WTC11 (cell line): ENCODE data around the gene CHPF2. TPM values are rescaled to one million over a fixed set of nuclear protein-coding genes. Genes with fewer than 3 reads are reported as not detected.

Source experiments
- ATAC-seq: fragments of 200-7000 bp; cut with Tn5 transposase; 2 replicates; pipeline ENCODE4 v1.10.0; 2021; ENCODE audit warnings: mild to moderate bottlenecking, moderate library complexity
- CTCF ChIA-PET: fragments of 300-600 bp; sonication (Branson Sonifier 250); formaldehyde crosslinking; loops from one replicate; lab custom pipeline; 2021; ENCODE audit warnings: antibody characterized with exemption; lab: Charles Lee
- POLR2A ChIA-PET: fragments of 350-600 bp; sonication (Branson Sonifier 250); formaldehyde crosslinking; loops from one replicate; lab custom pipeline; 2021; ENCODE audit warnings: antibody characterized with exemption; lab: Charles Lee
- DNase-seq: peaks from one replicate; pipeline ENCODE4 v3.0.0; 2021; ENCODE audit warnings: low spot score
- H3K27ac Mint-ChIP-seq: 2 replicates; pipeline ENCODE4 v1.8.0; 2021; ENCODE audit warnings: mixed read lengths
- H3K27me3 Mint-ChIP-seq: 2 replicates; pipeline ENCODE4 v1.8.0; 2021; ENCODE audit warnings: low read depth, mild to moderate bottlenecking, moderate library complexity, mixed read lengths
- H3K36me3 Mint-ChIP-seq: 2 replicates; pipeline ENCODE4 v1.8.0; 2021; ENCODE audit warnings: mixed read lengths
- H3K4me1 Mint-ChIP-seq: 2 replicates; pipeline ENCODE4 v1.8.0; 2022; ENCODE audit warnings: mixed read lengths
- H3K4me3 Mint-ChIP-seq: 2 replicates; pipeline ENCODE4 v1.8.0; 2021; ENCODE audit warnings: mild to moderate bottlenecking, moderate library complexity, mixed read lengths
- H3K9me3 Mint-ChIP-seq: 2 replicates; pipeline ENCODE4 v1.8.0; 2021; ENCODE audit warnings: mixed read lengths
- CREB1 ChIP-seq: sonication (generic); formaldehyde crosslinking; IDR thresholded peaks from 2 replicates; pipeline ENCODE4 v1.8.0; 2023; ENCODE audit warnings: mild to moderate bottlenecking, missing genetic modification reagents
- ELF4 ChIP-seq: sonication (generic); formaldehyde crosslinking; IDR thresholded peaks from 2 replicates; pipeline ENCODE4 v1.8.1; 2022; ENCODE audit warnings: low read depth, mild to moderate bottlenecking, moderate library complexity, missing genetic modification reagents
- FOXJ3 ChIP-seq: sonication (generic); formaldehyde crosslinking; IDR thresholded peaks from 2 replicates; pipeline ENCODE4 v1.9.0; 2021; ENCODE audit warnings: missing genetic modification reagents, mild to moderate bottlenecking, borderline replicate concordance
- GABPB1 ChIP-seq: sonication (generic); formaldehyde crosslinking; IDR thresholded peaks from 2 replicates; pipeline ENCODE4 v1.8.1; 2023; ENCODE audit warnings: mild to moderate bottlenecking, missing genetic modification reagents
- GRHL2 ChIP-seq: fragments of 250-450 bp; sonication (Bioruptor Pico); IDR thresholded peaks from 2 replicates; pipeline ENCODE4 v1.8.0; 2022; ENCODE audit warnings: mild to moderate bottlenecking, moderate library complexity; ENCODE audit not compliant: insufficient replicate concordance, severe bottlenecking
- GTF2I ChIP-seq: fragments of 250-450 bp; sonication (Bioruptor Pico); conservative IDR thresholded peaks from 2 replicates; pipeline ENCODE4 v1.4.0; 2021; ENCODE audit warnings: mild to moderate bottlenecking
- HMGA2 ChIP-seq: fragments of 250-450 bp; sonication (Bioruptor Pico); IDR thresholded peaks from 2 replicates; pipeline ENCODE4 v1.4.0; 2021; ENCODE audit warnings: mild to moderate bottlenecking, moderate library complexity
- MYBL2 ChIP-seq: sonication (generic); formaldehyde crosslinking; IDR thresholded peaks from 2 replicates; pipeline ENCODE4 v1.8.1; 2023; ENCODE audit warnings: mild to moderate bottlenecking, moderate library complexity, missing genetic modification reagents
- NR2C2 ChIP-seq: sonication (generic); formaldehyde crosslinking; IDR thresholded peaks from 2 replicates; pipeline ENCODE4 v1.8.0; 2022; ENCODE audit warnings: mild to moderate bottlenecking, missing genetic modification reagents
- OVOL2 ChIP-seq: fragments of 250-450 bp; sonication (Bioruptor Pico); IDR thresholded peaks from 2 replicates; pipeline ENCODE4 v1.9.0; 2021; ENCODE audit warnings: mild to moderate bottlenecking, borderline replicate concordance
- RELA ChIP-seq: sonication (generic); formaldehyde crosslinking; IDR thresholded peaks from 2 replicates; pipeline ENCODE4 v1.8.1; 2022; ENCODE audit warnings: missing genetic modification reagents, mild to moderate bottlenecking, borderline replicate concordance
- RORB ChIP-seq: fragments of 250-450 bp; sonication (Bioruptor Pico); IDR thresholded peaks from 2 replicates; pipeline ENCODE4 v1.9.0; 2021; ENCODE audit warnings: mild to moderate bottlenecking
- SP1 ChIP-seq: sonication (generic); formaldehyde crosslinking; conservative IDR thresholded peaks from 2 replicates; pipeline ENCODE4 v1.8.1; 2022; ENCODE audit warnings: missing genetic modification reagents
- TP53 ChIP-seq: sonication (generic); formaldehyde crosslinking; IDR thresholded peaks from 2 replicates; pipeline ENCODE4 v1.8.1; 2023; ENCODE audit warnings: mild to moderate bottlenecking, missing genetic modification reagents
- ZNF138 ChIP-seq: sonication (generic); formaldehyde crosslinking; conservative IDR thresholded peaks from 2 replicates; pipeline ENCODE4 v1.8.1; 2022; ENCODE audit warnings: mild to moderate bottlenecking, moderate library complexity, missing genetic modification reagents
- ZNF263 ChIP-seq: sonication (generic); formaldehyde crosslinking; IDR thresholded peaks from 2 replicates; pipeline ENCODE4 v1.8.1; 2022; ENCODE audit warnings: low read depth, mild to moderate bottlenecking, moderate library complexity, missing genetic modification reagents
- ZNF317 ChIP-seq: sonication (generic); formaldehyde crosslinking; IDR thresholded peaks from 2 replicates; pipeline ENCODE4 v1.8.1; 2023; ENCODE audit warnings: low read depth, mild to moderate bottlenecking, moderate library complexity, missing genetic modification reagents, borderline replicate concordance
- ZNF423 ChIP-seq: fragments of 250-450 bp; sonication (Bioruptor Pico); IDR thresholded peaks from 2 replicates; pipeline ENCODE4 v2.1.2; 2022; ENCODE audit warnings: mild to moderate bottlenecking, moderate library complexity
- total RNA-seq: library from RNA; stranded (reverse); gene quantifications from 3 replicates; pipeline ENCODE4 v1.2.3, GENCODE V29; 2021
- TF ChIP-seq, protein P1 (sequence below): fragments of 250-450 bp; sonication (Bioruptor Pico); IDR thresholded peaks from 2 replicates; pipeline ENCODE4 v1.9.0; 2021; ENCODE audit warnings: mild to moderate bottlenecking
- TF ChIP-seq, protein P2 (sequence below): sonication (generic); formaldehyde crosslinking; IDR thresholded peaks from 2 replicates; pipeline ENCODE4 v1.8.0; 2022; ENCODE audit warnings: mild to moderate bottlenecking, missing genetic modification reagents
- TF ChIP-seq, protein P3 (sequence below): fragments of 250-450 bp; sonication (Bioruptor Pico); conservative IDR thresholded peaks from 2 replicates; pipeline ENCODE4 v1.9.0; 2021; ENCODE audit warnings: mild to moderate bottlenecking
- TF ChIP-seq, protein P4 (sequence below): sonication (generic); formaldehyde crosslinking; IDR thresholded peaks from 2 replicates; pipeline ENCODE4 v1.8.1; 2023; ENCODE audit warnings: mild to moderate bottlenecking, missing genetic modification reagents, moderate library complexity
- TF ChIP-seq, protein P5 (sequence below): sonication (generic); formaldehyde crosslinking; IDR thresholded peaks from 2 replicates; pipeline ENCODE4 v1.8.0; 2022; ENCODE audit warnings: missing genetic modification reagents

The CHPF2 gene
- total RNA-seq, 1 experiment from 2014 or later, result 30.7 TPM

DNA sequence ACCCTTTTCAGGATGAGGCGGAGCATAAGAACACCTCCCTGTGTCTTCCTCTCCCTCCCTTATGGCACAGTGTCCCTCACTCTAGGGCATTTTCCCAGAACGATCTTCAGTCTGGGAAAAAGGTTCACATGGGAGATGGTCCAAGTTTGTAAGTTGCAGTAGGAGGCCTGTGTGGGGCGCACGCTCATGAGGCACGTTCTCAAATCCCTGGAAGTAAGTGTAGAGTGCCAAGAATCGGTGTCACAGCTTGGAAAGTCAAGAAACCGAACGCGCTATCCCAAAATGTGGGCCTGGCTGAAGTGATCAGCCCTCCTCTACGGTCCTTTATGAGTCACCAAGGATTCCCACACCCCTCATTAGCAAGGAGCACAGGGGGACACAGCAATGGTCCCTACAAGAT lies 40.1 kb downstream of the CHPF2 start (continued):
- TF ChIP-seq ZNF423 (no peak), OVOL2 (CRISPR knock-in tag) (no peak), RELA (CRISPR knock-in tag) (no peak), HMGA2 (no peak), GABPB1 (CRISPR knock-in tag) (no peak)
- TF ChIP-seq, protein P1, sequence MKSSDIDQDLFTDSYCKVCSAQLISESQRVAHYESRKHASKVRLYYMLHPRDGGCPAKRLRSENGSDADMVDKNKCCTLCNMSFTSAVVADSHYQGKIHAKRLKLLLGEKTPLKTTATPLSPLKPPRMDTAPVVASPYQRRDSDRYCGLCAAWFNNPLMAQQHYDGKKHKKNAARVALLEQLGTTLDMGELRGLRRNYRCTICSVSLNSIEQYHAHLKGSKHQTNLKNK, result no peak
- TF ChIP-seq, all 79 proteins: peak for 0

GRCh38 chr7:151272877-151273276 lies 40.6 kb downstream of the CHPF2 start:
- ChIA-PET POLR2A (no interaction called here), CTCF (interaction anchor here (0.9 kb wide), 1 partner anchor 27 kb away, joined by 4 read pairs; no protein-coding TSS in a partner anchor)
- H3K27me3 Mint-ChIP-seq, result peaks cover 33% of the 10 kb centered on the region
- no peak for ATAC-seq
- no peak for DNase-seq
- H3K27ac Mint-ChIP-seq, result no peak overlapping the region
- peaks cover 18% of the 10 kb centered on the region for H3K4me1 Mint-ChIP-seq
- no peaks in the 10 kb centered on the region for H3K36me3 Mint-ChIP-seq
- TF ChIP-seq GABPB1 (CRISPR knock-in tag), result no peak
- TF ChIP-seq ZNF423, result no peak
- TF ChIP-seq GRHL2, result no peak
- no peak for TF ChIP-seq GTF2I (CRISPR knock-in tag)
- no peak for TF ChIP-seq RORB
- no peak for TF ChIP-seq ELF4 (CRISPR knock-in tag)
- TF ChIP-seq TP53, result no peak
- no peak for TF ChIP-seq CREB1 (CRISPR knock-in tag)
- no peak for TF ChIP-seq NR2C2 (CRISPR knock-in tag)
- no peak for TF ChIP-seq RELA (CRISPR knock-in tag)
- no peak for TF ChIP-seq ZNF317 (CRISPR knock-in tag)
- no peak for TF ChIP-seq FOXJ3 (CRISPR knock-in tag)
- TF ChIP-seq, protein P2, sequence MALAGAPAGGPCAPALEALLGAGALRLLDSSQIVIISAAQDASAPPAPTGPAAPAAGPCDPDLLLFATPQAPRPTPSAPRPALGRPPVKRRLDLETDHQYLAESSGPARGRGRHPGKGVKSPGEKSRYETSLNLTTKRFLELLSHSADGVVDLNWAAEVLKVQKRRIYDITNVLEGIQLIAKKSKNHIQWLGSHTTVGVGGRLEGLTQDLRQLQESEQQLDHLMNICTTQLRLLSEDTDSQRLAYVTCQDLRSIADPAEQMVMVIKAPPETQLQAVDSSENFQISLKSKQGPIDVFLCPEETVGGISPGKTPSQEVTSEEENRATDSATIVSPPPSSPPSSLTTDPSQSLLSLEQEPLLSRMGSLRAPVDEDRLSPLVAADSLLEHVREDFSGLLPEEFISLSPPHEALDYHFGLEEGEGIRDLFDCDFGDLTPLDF (CRISPR knock-in tag), result no peak
- TF ChIP-seq, protein P3, sequence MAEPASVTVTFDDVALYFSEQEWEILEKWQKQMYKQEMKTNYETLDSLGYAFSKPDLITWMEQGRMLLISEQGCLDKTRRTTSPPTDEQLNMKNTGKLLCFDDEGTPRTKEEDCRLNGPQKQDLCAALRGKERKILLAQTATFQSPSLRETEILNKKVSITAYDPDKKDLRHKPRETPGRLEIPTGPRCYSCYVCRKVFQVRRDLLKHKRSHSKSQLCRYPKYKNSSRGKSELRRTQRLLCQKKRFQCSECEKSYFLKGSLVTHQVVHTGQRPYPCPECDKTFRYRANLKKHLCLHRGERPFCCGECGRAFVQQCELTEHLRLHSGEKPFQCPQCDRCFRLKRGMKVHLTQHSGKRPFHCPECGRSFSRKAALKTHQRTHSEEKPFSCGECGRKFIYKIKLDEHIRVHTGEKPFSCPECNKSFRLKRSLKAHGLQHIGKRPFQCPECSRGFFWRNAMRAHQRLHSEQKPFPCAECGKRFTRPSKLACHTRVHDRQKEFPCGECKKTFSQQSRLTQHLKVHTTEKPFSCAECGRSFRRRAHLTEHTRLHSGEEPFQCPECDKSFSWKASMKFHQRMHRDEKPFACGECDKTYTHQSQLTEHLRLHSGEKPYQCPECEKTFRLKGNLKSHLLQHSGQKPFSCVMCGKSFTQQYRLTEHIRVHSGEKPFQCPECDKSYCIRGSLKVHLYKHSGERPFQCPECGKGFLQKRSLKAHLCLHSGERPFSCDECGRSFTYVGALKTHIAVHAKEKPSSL (CRISPR knock-in tag), result no peak
- TF ChIP-seq, protein P4, sequence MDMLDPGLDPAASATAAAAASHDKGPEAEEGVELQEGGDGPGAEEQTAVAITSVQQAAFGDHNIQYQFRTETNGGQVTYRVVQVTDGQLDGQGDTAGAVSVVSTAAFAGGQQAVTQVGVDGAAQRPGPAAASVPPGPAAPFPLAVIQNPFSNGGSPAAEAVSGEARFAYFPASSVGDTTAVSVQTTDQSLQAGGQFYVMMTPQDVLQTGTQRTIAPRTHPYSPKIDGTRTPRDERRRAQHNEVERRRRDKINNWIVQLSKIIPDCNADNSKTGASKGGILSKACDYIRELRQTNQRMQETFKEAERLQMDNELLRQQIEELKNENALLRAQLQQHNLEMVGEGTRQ, result no peak
- TF ChIP-seq ZNF138 (CRISPR knock-in tag), result no peak
- H3K9me3 Mint-ChIP-seq, result no peaks in the 10 kb centered on the region
- no peak overlapping the region for H3K4me3 Mint-ChIP-seq

DNA sequence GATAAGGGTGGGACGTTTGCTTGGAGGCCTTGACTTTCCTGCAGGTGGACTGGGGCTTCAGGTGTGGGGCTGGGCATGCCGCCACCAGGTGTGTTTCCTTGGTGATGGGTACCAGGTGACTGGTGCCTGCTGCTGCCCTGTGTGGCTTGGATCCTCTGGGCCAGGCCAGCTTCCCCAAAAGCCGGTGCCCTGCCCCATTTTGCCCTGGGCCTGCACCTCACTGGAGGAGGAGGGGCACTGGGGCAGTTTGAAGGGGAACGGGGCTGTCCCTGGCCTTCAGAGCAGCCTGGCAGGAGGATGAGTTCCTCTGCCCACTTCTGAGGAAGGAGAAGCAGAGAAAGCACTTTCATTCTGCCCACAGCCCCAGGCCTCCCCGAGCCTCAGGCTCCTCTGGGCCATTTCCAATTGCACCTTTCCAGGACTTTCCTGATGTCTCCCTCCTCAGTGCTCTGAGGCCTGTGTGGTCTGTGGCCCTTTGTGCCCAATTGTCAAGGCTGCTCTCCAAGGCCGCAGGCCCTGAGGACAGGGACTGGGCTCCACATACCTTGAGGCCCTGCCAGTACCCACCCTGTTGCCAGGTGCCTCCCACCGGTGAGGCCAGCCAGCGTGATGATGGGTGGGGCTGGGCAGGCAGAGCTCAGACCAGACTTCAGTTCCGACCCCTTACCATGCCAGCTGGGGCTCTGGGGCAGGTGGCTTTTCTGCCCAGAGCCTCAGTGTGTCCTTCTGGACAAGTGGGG lies 41.5 kb downstream of the CHPF2 start:
- DNase-seq, result no peak
- ATAC-seq, result no peak

More for the DNA sequence above, 41.5 kb downstream of the CHPF2 start:
- ChIA-PET POLR2A (no interaction called here), CTCF (interaction anchor here (0.9 to 1.2 kb wide), 3 partner anchors 30 to 77 kb away, joined by 3 to 4 read pairs (median 3); partner anchors contain the start of gene ABCF2)
- Mint-ChIP-seq H3K4me1 (peaks cover 18% of the 10 kb centered on the region), H3K9me3 (no peaks in the 10 kb centered on the region), H3K36me3 (no peaks in the 10 kb centered on the region), H3K27me3 (peaks cover 38% of the 10 kb centered on the region), H3K27ac (no peak overlapping the region), H3K4me3 (no peak overlapping the region)
- TF ChIP-seq MYBL2 (CRISPR knock-in tag) (no peak), ZNF263 (CRISPR knock-in tag) (no peak), SP1 (CRISPR knock-in tag) (no peak)
- TF ChIP-seq, protein P5, sequence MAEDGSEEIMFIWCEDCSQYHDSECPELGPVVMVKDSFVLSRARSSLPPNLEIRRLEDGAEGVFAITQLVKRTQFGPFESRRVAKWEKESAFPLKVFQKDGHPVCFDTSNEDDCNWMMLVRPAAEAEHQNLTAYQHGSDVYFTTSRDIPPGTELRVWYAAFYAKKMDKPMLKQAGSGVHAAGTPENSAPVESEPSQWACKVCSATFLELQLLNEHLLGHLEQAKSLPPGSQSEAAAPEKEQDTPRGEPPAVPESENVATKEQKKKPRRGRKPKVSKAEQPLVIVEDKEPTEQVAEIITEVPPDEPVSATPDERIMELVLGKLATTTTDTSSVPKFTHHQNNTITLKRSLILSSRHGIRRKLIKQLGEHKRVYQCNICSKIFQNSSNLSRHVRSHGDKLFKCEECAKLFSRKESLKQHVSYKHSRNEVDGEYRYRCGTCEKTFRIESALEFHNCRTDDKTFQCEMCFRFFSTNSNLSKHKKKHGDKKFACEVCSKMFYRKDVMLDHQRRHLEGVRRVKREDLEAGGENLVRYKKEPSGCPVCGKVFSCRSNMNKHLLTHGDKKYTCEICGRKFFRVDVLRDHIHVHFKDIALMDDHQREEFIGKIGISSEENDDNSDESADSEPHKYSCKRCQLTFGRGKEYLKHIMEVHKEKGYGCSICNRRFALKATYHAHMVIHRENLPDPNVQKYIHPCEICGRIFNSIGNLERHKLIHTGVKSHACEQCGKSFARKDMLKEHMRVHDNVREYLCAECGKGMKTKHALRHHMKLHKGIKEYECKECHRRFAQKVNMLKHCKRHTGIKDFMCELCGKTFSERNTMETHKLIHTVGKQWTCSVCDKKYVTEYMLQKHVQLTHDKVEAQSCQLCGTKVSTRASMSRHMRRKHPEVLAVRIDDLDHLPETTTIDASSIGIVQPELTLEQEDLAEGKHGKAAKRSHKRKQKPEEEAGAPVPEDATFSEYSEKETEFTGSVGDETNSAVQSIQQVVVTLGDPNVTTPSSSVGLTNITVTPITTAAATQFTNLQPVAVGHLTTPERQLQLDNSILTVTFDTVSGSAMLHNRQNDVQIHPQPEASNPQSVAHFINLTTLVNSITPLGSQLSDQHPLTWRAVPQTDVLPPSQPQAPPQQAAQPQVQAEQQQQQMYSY (CRISPR knock-in tag), result no peak
